Fibroblast of lung (primary cell): Measurements from ENCODE around the gene AFG3L2.

Source experiments
- EZH2 ChIP-seq: IDR thresholded peaks from 2 replicates; pipeline ENCODE4 v1.5.1; 2012; ENCODE audit warnings: low read length, control low read depth, mild to moderate bottlenecking; ENCODE audit errors: missing control alignments
- TF ChIP-seq, protein P1 (sequence below), 2 donors: IDR thresholded peaks in 1 of 2; conservative IDR thresholded peaks in 1 of 2; 1 replicate in 1 of 2; 2 replicates in 1 of 2; pipeline ENCODE4 v1.5.1; 2011 to 2012; ENCODE audit warnings: low read length in 2 of 2, control low read depth in 1 of 2, inconsistent platforms in 1 of 2, low read depth in 1 of 2, mild to moderate bottlenecking in 1 of 2

DNA sequence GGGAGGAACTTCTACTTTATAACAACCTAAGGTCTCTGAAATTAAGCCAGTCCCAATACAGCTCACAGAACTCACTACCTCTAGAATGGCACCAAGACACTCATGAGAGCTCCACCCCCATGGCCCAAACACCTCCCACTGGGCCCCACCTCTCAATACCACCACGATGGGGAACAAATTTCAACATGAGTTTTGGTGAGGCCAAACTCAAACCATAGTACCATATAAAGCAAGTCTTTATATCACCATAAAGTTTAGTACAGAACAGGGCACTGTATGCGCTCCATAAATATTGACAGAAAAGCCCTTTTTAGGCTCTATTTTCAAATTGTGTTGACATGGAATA, 3.3 kb downstream of the AFG3L2 start:
- TF ChIP-seq, protein P1, sequence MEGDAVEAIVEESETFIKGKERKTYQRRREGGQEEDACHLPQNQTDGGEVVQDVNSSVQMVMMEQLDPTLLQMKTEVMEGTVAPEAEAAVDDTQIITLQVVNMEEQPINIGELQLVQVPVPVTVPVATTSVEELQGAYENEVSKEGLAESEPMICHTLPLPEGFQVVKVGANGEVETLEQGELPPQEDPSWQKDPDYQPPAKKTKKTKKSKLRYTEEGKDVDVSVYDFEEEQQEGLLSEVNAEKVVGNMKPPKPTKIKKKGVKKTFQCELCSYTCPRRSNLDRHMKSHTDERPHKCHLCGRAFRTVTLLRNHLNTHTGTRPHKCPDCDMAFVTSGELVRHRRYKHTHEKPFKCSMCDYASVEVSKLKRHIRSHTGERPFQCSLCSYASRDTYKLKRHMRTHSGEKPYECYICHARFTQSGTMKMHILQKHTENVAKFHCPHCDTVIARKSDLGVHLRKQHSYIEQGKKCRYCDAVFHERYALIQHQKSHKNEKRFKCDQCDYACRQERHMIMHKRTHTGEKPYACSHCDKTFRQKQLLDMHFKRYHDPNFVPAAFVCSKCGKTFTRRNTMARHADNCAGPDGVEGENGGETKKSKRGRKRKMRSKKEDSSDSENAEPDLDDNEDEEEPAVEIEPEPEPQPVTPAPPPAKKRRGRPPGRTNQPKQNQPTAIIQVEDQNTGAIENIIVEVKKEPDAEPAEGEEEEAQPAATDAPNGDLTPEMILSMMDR (conservative IDR thresholded peaks at IDR 0.05 in 1 of 2, IDR thresholded peaks at IDR 0.05 in 1 of 2; ENCODE audit: low read depth in 1 of 2, low read length in 2 of 2), result no peak
- TF ChIP-seq EZH2, result no peak
